ENCODE measurements around the gene CENPP.

DNA sequence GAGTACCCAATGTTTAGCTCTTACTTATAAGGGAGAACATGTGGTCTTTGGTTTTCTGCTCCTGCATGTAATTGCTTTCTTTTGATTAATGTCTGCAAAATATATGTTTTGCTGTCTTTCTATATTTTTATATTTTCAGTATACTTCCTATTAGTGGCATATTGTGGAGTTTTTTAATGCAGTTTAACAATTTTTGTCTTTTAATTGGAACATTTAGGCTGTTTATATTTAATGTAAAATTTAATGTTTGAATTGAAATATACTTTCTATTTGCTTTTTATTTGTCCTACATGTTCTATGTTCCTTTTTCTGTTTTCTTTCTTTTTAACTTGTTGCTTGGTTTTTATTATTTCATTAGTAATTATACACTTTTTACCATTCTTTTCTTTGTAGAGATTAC, 205.1 kb downstream of the CENPP start:
- no peak for TF ChIP-seq CTCF (conservative IDR thresholded peaks at IDR 0.05; ENCODE audit: low read depth, low read length)
- TF ChIP-seq EZH2 (IDR thresholded peaks at IDR 0.05; ENCODE audit: borderline replicate concordance, low read depth, low read length, poor library complexity, severe bottlenecking) = no peak

Data from A673 (cell line).